Vagina (tissue), 2 donors: ENCODE results near the gene ADAMTS13. TPM values are rescaled to one million over a fixed set of nuclear protein-coding genes. Genes with fewer than 3 reads are reported as not detected.

Experiments used
- DNase-seq, 2 donors: peaks; one replicate each; pipeline ENCODE4 v3.0.0-alpha.2; 2017; ENCODE audit errors: extremely low spot score in 2 of 2
- H3K27ac ChIP-seq: fragments of 200-600 bp; sonication (generic); one replicate; pipeline ENCODE4 v1.5.1; 2019
- H3K27me3 ChIP-seq: fragments of 200-600 bp; sonication (generic); one replicate; pipeline ENCODE4 v1.5.1; 2019
- H3K36me3 ChIP-seq, 2 donors: fragments of 200-600 bp; sonication (generic); one replicate each; pipeline ENCODE4 v1.5.1; 2017 to 2019
- H3K4me1 ChIP-seq: fragments of 200-600 bp; sonication (generic); one replicate; pipeline ENCODE4 v1.5.1; 2019
- H3K4me3 ChIP-seq, 2 donors: fragments of 200-600 bp; sonication (generic); 1 replicate in 1 of 2; 2 replicates in 1 of 2; pipeline ENCODE4 v1.5.1; 2016 to 2019
- H3K9me3 ChIP-seq: fragments of 200-600 bp; sonication (generic); one replicate; pipeline ENCODE4 v1.5.1; 2019
- POLR2A ChIP-seq, 2 donors: fragments of 450-650 bp; IDR thresholded peaks; one replicate each; pipeline ENCODE4 v1.6.1; 2017; ENCODE audit warnings: antibody characterized with exemption in 2 of 2, mild to moderate bottlenecking in 2 of 2, moderate library complexity in 2 of 2
- POLR2AphosphoS5 ChIP-seq, 2 donors: sonication (generic); formaldehyde crosslinking; IDR thresholded peaks; one replicate each; pipeline ENCODE4 v1.9.0; 2017; ENCODE audit warnings: antibody characterized with exemption in 2 of 2, mild to moderate bottlenecking in 2 of 2, low read depth in 1 of 2; ENCODE audit not compliant: insufficient read depth in 1 of 2
- intact Hi-C: fragments of 100-400 bp; cut with DNase I; formaldehyde crosslinking; loops from one replicate; pipeline ENCODE4 v1.15.1; 2023
- total RNA-seq: library from RNA; depleted of rRNA; stranded (reverse); fragments of >200 nt; gene quantifications from one replicate; pipeline ENCODE4 v1.2.3, GENCODE V29; 2016
- TF ChIP-seq, protein P1 (sequence below), 3 experiments: fragments of 450-650 bp in 2 of 3; fragments of 200-600 bp in 1 of 3; sonication (generic) in 1 of 3; IDR thresholded peaks; one replicate each; pipeline ENCODE4 v1.5.1; 2017 to 2019; ENCODE audit warnings: antibody characterized with exemption in 3 of 3, mild to moderate bottlenecking in 2 of 3, moderate library complexity in 2 of 3

Gene ADAMTS13
- total RNA-seq, 1 donor from 2014 or later, result 2.0 TPM

DNA sequence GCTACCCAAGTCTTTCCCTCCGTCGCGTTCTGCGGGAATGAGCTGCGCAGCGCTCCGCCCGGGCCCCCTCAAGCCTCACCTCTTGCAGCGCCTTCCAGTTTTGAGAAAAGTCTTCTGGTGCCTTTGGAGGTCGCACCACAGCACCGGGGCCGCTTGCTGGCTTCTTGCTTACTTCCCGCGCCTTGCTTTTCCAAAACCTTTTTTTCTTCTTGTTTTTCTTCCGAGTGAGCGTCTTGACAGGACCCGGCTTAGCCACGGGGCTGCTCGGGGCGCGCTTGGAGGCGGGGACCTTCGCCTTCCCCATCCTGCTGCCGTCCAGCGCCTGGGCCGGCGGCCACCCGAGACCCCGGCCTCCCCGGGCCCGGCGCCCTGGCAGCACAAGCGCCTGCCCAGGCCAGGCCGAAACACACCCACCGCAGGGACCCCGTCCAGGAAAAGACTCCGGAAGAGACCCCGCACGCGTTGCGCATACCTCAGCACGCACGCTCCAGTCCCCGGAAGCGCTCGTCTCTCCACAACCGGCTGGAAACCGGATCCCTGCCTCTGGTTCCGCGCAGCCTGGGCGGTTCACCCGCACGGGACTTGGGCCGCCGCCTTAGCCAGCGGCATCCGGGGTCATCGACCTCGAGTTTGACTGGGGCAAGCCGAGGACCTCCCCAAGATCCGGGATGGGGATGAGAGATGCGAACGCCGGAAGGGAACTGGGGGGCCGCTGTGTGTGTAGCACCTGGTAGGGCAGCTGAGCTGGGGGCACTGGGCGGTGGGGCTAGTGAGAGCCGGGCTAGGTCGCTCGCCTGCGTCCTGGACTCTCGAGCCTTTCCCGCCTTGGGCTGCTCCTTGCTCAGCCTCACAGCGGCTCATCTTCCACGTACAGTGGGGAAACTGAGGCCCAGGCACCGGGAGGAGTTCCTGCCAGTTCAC, 4.4 kb upstream of the ADAMTS13 start, which contains the start of gene REXO4:
Gene REXO4, minus strand, starts transcription at position 470 of the 921 bp plus-strand sequence. Its CDS starts 166 bp downstream, at position 304.
- Histone ChIP-seq H3K27me3 (no peaks in the 10 kb centered on the region), H3K36me3 (peaks cover 0 to 19% of the 10 kb centered on the region in 2 donors), H3K9me3 (no peaks in the 10 kb centered on the region), H3K4me3 (peak within 1 kb of the TSS; percentile 73 to 88), H3K4me1 (peaks cover 36% of the 10 kb centered on the region), H3K27ac (peak within 1 kb of the TSS; percentile 79)
- intact Hi-C loops, result no loop called here
- no peak for DNase-seq
- peak in 1 of 2 donors; percentile 13 for TF ChIP-seq POLR2A (IDR thresholded peaks at IDR 0.05)
- TF ChIP-seq, protein P1, sequence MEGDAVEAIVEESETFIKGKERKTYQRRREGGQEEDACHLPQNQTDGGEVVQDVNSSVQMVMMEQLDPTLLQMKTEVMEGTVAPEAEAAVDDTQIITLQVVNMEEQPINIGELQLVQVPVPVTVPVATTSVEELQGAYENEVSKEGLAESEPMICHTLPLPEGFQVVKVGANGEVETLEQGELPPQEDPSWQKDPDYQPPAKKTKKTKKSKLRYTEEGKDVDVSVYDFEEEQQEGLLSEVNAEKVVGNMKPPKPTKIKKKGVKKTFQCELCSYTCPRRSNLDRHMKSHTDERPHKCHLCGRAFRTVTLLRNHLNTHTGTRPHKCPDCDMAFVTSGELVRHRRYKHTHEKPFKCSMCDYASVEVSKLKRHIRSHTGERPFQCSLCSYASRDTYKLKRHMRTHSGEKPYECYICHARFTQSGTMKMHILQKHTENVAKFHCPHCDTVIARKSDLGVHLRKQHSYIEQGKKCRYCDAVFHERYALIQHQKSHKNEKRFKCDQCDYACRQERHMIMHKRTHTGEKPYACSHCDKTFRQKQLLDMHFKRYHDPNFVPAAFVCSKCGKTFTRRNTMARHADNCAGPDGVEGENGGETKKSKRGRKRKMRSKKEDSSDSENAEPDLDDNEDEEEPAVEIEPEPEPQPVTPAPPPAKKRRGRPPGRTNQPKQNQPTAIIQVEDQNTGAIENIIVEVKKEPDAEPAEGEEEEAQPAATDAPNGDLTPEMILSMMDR (IDR thresholded peaks at IDR 0.05), result peak in 1 of 3 experiments; percentile 10
- peak in 1 of 2 donors; percentile 85 for TF ChIP-seq POLR2AphosphoS5 (IDR thresholded peaks at IDR 0.05; ENCODE audit: insufficient read depth in 1 of 2, low read depth in 1 of 2)

DNA sequence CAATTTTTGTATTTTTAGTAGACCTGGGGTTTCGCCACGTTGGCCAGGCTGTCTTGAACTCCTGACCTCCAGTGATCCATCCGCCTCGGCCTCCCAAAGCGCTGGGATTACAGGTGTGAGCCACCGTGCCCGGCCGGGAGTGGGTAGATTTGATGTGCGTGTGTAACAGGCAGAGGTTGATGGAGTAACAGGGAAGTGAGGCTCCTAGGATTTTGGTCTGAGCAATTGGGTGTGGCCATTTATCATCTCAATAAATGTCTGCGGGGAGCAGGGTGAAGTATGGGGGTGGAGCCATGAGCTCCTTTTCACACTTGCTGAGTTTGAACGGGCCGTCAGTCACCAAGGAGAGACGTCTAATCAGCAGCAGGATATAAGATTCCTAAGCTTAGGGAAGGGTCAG, 3.2 kb upstream of the ADAMTS13 start:
- Histone ChIP-seq H3K36me3 (peaks cover 0 to 9% of the 10 kb centered on the region in 2 donors), H3K4me1 (peaks cover 36% of the 10 kb centered on the region), H3K27ac (no peak overlapping the region), H3K27me3 (no peaks in the 10 kb centered on the region), H3K9me3 (no peaks in the 10 kb centered on the region), H3K4me3 (no peak overlapping the region)
- no peak for DNase-seq
- no peak for TF ChIP-seq POLR2A (IDR thresholded peaks at IDR 0.05)
- TF ChIP-seq, protein P1 (IDR thresholded peaks at IDR 0.05), result no peak
- no peak for TF ChIP-seq POLR2AphosphoS5 (IDR thresholded peaks at IDR 0.05; ENCODE audit: insufficient read depth in 1 of 2, low read depth in 1 of 2)
- intact Hi-C loops, result no loop called here

DNA sequence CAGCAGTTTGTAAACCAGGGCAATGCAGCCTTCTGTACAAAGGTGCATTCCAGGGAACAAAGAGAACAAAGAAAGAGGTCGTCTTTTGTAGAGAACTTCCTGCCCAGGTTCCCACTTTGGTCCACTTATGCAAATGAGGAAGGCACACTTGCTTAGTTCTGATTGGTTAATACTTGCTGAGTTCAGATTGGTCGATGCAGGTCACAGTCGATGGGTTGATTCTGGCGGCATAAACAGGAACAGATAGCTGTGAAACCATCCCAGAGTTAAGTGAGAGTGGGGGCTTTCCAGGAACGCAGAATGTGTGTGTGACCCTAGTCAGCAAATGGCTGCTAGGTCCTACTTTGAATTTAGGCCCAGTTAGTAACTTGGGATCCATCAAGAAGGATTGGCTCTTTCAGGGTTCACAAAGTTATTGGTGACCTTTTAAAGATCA, 1.8 kb upstream of the ADAMTS13 start:
- intact Hi-C loops, result no loop called here
- H3K27ac ChIP-seq, result no peak overlapping the region
- H3K27me3 ChIP-seq, result no peaks in the 10 kb centered on the region
- H3K4me3 ChIP-seq, result no peak overlapping the region
- H3K9me3 ChIP-seq, result no peaks in the 10 kb centered on the region
- H3K4me1 ChIP-seq, result peaks cover 33% of the 10 kb centered on the region
- no peaks in the 10 kb centered on the region for H3K36me3 ChIP-seq
- no peak for TF ChIP-seq POLR2AphosphoS5 (IDR thresholded peaks at IDR 0.05; ENCODE audit: insufficient read depth in 1 of 2, low read depth in 1 of 2)
- TF ChIP-seq, protein P1 (IDR thresholded peaks at IDR 0.05), result no peak
- TF ChIP-seq POLR2A (IDR thresholded peaks at IDR 0.05), result no peak
- no peak for DNase-seq

DNA sequence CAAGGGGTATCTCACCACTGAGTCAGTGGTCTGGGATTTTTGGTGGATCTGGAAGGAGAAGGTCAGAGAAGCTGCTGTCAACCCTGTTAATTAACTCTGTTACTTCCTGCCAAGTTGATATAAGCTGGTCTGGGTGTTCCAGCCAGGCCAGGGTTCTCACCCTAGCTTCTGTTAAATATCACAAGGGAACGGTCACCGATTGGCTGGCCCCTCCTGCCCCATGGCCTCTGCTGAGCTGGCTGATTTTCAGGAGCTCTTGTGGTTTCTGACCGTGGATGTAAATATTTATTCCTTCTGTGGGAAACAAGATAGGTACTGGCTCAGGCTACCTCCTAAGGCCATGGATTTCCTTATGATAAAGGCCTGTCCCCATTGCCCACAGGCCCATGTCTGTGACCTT, 1.0 kb downstream of the ADAMTS13 start:
- H3K27me3 ChIP-seq, result no peaks in the 10 kb centered on the region
- no peak overlapping the region for H3K27ac ChIP-seq
- H3K9me3 ChIP-seq, result no peaks in the 10 kb centered on the region
- no peaks in the 10 kb centered on the region for H3K36me3 ChIP-seq
- intact Hi-C loops, result no loop called here
- H3K4me1 ChIP-seq, result peaks cover 10% of the 10 kb centered on the region
- DNase-seq, result no peak
- TF ChIP-seq POLR2A (IDR thresholded peaks at IDR 0.05) (no peak), POLR2AphosphoS5 (IDR thresholded peaks at IDR 0.05; ENCODE audit: insufficient read depth in 1 of 2, low read depth in 1 of 2) (no peak)
- TF ChIP-seq, protein P1 (IDR thresholded peaks at IDR 0.05), result no peak
- no peak overlapping the region for H3K4me3 ChIP-seq

DNA sequence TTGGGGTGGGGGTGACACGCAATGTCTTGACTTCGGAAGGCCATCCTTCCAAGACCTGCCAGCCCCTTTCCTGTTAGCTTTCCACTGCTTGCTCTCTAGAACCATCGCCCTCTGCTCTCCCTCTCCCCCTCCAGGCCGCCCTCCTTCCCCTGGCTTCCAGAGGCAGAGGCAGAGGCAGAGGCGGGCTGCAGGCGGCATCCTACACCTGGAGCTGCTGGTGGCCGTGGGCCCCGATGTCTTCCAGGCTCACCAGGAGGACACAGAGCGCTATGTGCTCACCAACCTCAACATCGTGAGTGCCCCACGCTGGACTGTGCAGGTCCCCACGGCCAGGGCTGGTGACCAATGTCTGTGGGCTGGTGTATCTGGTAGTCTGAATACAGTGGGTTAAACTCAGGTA, 2.0 kb downstream of the ADAMTS13 start:
- H3K4me3 ChIP-seq, result no peak overlapping the region
- no peak overlapping the region for H3K27ac ChIP-seq
- intact Hi-C loops, result no loop called here
- no peak for DNase-seq
- H3K9me3 ChIP-seq, result no peaks in the 10 kb centered on the region
- TF ChIP-seq, protein P1 (IDR thresholded peaks at IDR 0.05), result no peak
- TF ChIP-seq POLR2A (IDR thresholded peaks at IDR 0.05), result no peak
- no peak for TF ChIP-seq POLR2AphosphoS5 (IDR thresholded peaks at IDR 0.05; ENCODE audit: insufficient read depth in 1 of 2, low read depth in 1 of 2)
- no peaks in the 10 kb centered on the region for H3K27me3 ChIP-seq
- H3K4me1 ChIP-seq, result peaks cover 5% of the 10 kb centered on the region
- H3K36me3 ChIP-seq, result no peaks in the 10 kb centered on the region
